Panc1 (cell line): Measurements from ENCODE around the gene PRKAG2.

Experiments used
- CTCF ChIP-seq: fragments of 450-650 bp; IDR thresholded peaks from 2 replicates; pipeline ENCODE4 v1.5.1; 2017; ENCODE audit warnings: mild to moderate bottlenecking
- POLR2AphosphoS5 ChIP-seq: IDR thresholded peaks from 2 replicates; pipeline ENCODE4 v1.6.1; 2012; ENCODE audit warnings: mild to moderate bottlenecking, low read depth, low read length, moderate library complexity
- REST ChIP-seq, 2 experiments: IDR thresholded peaks; 2 replicates each; pipeline ENCODE4 v1.6.1; 2011 to 2012; ENCODE audit warnings: low read depth in 2 of 2, control low read depth in 1 of 2, low read length in 1 of 2, mild to moderate bottlenecking in 1 of 2, moderate library complexity in 1 of 2; ENCODE audit not compliant: insufficient read depth in 1 of 2
- SIN3A ChIP-seq: IDR thresholded peaks from 2 replicates; pipeline ENCODE4 v1.6.1; 2012; ENCODE audit warnings: low read depth, mild to moderate bottlenecking, low read length, moderate library complexity, borderline replicate concordance; ENCODE audit not compliant: insufficient read depth

GRCh38 chr7:151572136-151572535 is 304.8 kb downstream of the PRKAG2 start:
- TF ChIP-seq POLR2AphosphoS5 (no peak), CTCF (no peak), REST (IDR thresholded peaks at IDR 0.05; ENCODE audit: insufficient read depth in 1 of 2, low read depth in 2 of 2, low read length in 1 of 2) (no peak), SIN3A (no peak)
